Calu3 (cell line): Measurements from ENCODE around the gene VPS26C. TPM values are rescaled to one million over a fixed set of nuclear protein-coding genes. Genes with fewer than 3 reads are reported as not detected.

Experiments
- BruUV-seq: library from RNA; stranded (reverse); fragments of 400-500 nt; replicated peaks from 2 replicates; lab custom pipeline; 2021; lab: Mats Ljungman, UMichigan
- CTCF ChIA-PET: fragments of 300-600 bp; sonication (Branson Sonifier 250); formaldehyde crosslinking; loops from one replicate; lab custom pipeline; 2022; ENCODE audit warnings: antibody characterized with exemption; lab: Charles Lee
- DNase-seq: peaks from one replicate; pipeline ENCODE4 v3.0.0; 2022
- H3K27ac Mint-ChIP-seq: one replicate; pipeline ENCODE4 v1.8.0; 2022; ENCODE audit warnings: mixed read lengths; ENCODE audit not compliant: unreplicated experiment
- H3K27me3 Mint-ChIP-seq: one replicate; pipeline ENCODE4 v1.8.0; 2022; ENCODE audit warnings: mixed read lengths; ENCODE audit not compliant: unreplicated experiment
- H3K36me3 Mint-ChIP-seq: one replicate; pipeline ENCODE4 v1.8.0; 2022; ENCODE audit warnings: mild to moderate bottlenecking, moderate library complexity, mixed read lengths; ENCODE audit not compliant: insufficient read depth, unreplicated experiment
- H3K4me1 Mint-ChIP-seq: one replicate; pipeline ENCODE4 v1.8.0; 2022; ENCODE audit warnings: mild to moderate bottlenecking, low read depth, mixed read lengths; ENCODE audit not compliant: unreplicated experiment
- H3K4me3 Mint-ChIP-seq: one replicate; pipeline ENCODE4 v1.8.0; 2022; ENCODE audit warnings: mild to moderate bottlenecking, low read depth, moderate library complexity, mixed read lengths; ENCODE audit not compliant: unreplicated experiment
- H3K9me3 Mint-ChIP-seq: one replicate; pipeline ENCODE4 v1.8.0; 2022; ENCODE audit warnings: low read depth, mixed read lengths; ENCODE audit not compliant: unreplicated experiment
- CTCF ChIP-seq: fragments of 200-600 bp; IDR thresholded peaks from one replicate; pipeline ENCODE4 v1.8.0; 2022; ENCODE audit warnings: antibody characterized with exemption; ENCODE audit not compliant: unreplicated experiment
- intact Hi-C: fragments of 100-400 bp; cut with micrococcal nuclease; formaldehyde crosslinking; loops from one replicate; pipeline ENCODE4 v1.10.0; 2022; ENCODE audit not compliant: unreplicated experiment
- total RNA-seq: library from RNA; stranded (reverse); gene quantifications from 2 replicates; pipeline ENCODE4 v1.2.3, GENCODE V29; 2022

The VPS26C gene
- total RNA-seq, 1 experiment from 2014 or later, result 32.3 TPM

GRCh38 chr21:37208741-37209225, 58.4 kb downstream of the VPS26C start:
- H3K36me3 Mint-ChIP-seq, result peaks cover 13% of the 10 kb centered on the region
- H3K27ac Mint-ChIP-seq, result no peak overlapping the region
- no peaks in the 10 kb centered on the region for H3K9me3 Mint-ChIP-seq
- CTCF ChIA-PET, result interaction anchor here (0.6 kb wide), 1 partner anchor 246 kb away, joined by 4 read pairs; no protein-coding TSS in a partner anchor
- no peak for TF ChIP-seq CTCF
- BruUV-seq, result no TSS peak
- no peak for DNase-seq
- H3K4me1 Mint-ChIP-seq, result peaks cover 16% of the 10 kb centered on the region
- intact Hi-C loops, result no loop called here
- peak overlapping the region; percentile 24 for H3K4me3 Mint-ChIP-seq
- H3K27me3 Mint-ChIP-seq, result no peaks in the 10 kb centered on the region

GRCh38 chr21:37208056-37208721, 58.9 kb downstream of the VPS26C start:
- no peak overlapping the region for H3K27ac Mint-ChIP-seq
- no peaks in the 10 kb centered on the region for H3K27me3 Mint-ChIP-seq
- H3K9me3 Mint-ChIP-seq, result no peaks in the 10 kb centered on the region
- no TSS peak for BruUV-seq
- H3K4me3 Mint-ChIP-seq, result peak overlapping the region; percentile 24
- H3K36me3 Mint-ChIP-seq, result peaks cover 13% of the 10 kb centered on the region
- intact Hi-C loops, result no loop called here
- CTCF ChIA-PET, result interaction anchor here (0.6 to 1.2 kb wide), 2 partner anchors 41 to 245 kb away, joined by 4 to 5 read pairs; no protein-coding TSS in a partner anchor
- no peak for TF ChIP-seq CTCF
- peak; percentile 19 for DNase-seq
- peaks cover 16% of the 10 kb centered on the region for H3K4me1 Mint-ChIP-seq

GRCh38 chr21:37207441-37208009, 59.6 kb downstream of the VPS26C start:
- no peak overlapping the region for H3K27ac Mint-ChIP-seq
- no peak overlapping the region for H3K4me3 Mint-ChIP-seq
- H3K4me1 Mint-ChIP-seq, result peaks cover 16% of the 10 kb centered on the region
- peaks cover 13% of the 10 kb centered on the region for H3K36me3 Mint-ChIP-seq
- H3K27me3 Mint-ChIP-seq, result no peaks in the 10 kb centered on the region
- CTCF ChIA-PET, result interaction anchor here (1.2 kb wide), 1 partner anchor 40 kb away, joined by 5 read pairs; no protein-coding TSS in a partner anchor
- intact Hi-C loops, result no loop called here
- BruUV-seq, result no TSS peak
- no peaks in the 10 kb centered on the region for H3K9me3 Mint-ChIP-seq
- DNase-seq, result peak; percentile 32
- no peak for TF ChIP-seq CTCF

GRCh38 chr21:37206496-37206895, 60.6 kb downstream of the VPS26C start:
- Mint-ChIP-seq H3K4me3 (no peak overlapping the region), H3K9me3 (no peaks in the 10 kb centered on the region), H3K4me1 (peaks cover 16% of the 10 kb centered on the region), H3K36me3 (peaks cover 19% of the 10 kb centered on the region), H3K27me3 (no peaks in the 10 kb centered on the region), H3K27ac (no peak overlapping the region)
- TF ChIP-seq CTCF, result no peak
- BruUV-seq, result no TSS peak
- CTCF ChIA-PET, result no interaction called here
- DNase-seq, result no peak
- intact Hi-C loops, result no loop called here
